ENCODE results near the gene MED13L. TPM values are rescaled to one million over a fixed set of nuclear protein-coding genes. Genes with fewer than 3 reads are reported as not detected.

MED13L gene
- total and polyA plus RNA-seq, 2 of the 8 experiments (the other 6 are each of a cell fraction or from before 2014, with no cell fraction given) = 15.9 to 51.7 TPM

- H3K14ac ChIP-seq (ENCODE audit: insufficient read length) = no peak overlapping the region
- no peaks in the 10 kb centered on the region for H3K79me1 ChIP-seq (ENCODE audit: low read depth, low read length)
- no peaks in the 10 kb centered on the region for H3K27me3 ChIP-seq (replicated peaks in 1 of 4; ENCODE audit: control insufficient read depth in 3 of 4, extremely low read depth in 1 of 4, insufficient read depth in 3 of 4, low read length in 3 of 4)
- H3K79me2 ChIP-seq (ENCODE audit: control insufficient read depth in 1 of 2, insufficient read depth in 2 of 2, low read length in 2 of 2) = no peaks in the 10 kb centered on the region
- no peak overlapping the region for H3K4me3 ChIP-seq (ENCODE audit: extremely low read depth in 1 of 4, insufficient read depth in 2 of 4, low read depth in 3 of 4, low read length in 4 of 4)
- H2BK15ac ChIP-seq (ENCODE audit: low read length) = no peak overlapping the region
- no peaks in the 10 kb centered on the region for H4K20me1 ChIP-seq (replicated peaks in 1 of 2; ENCODE audit: control insufficient read depth in 1 of 2, insufficient read depth in 2 of 2, low read length in 2 of 2)
- no peaks in the 10 kb centered on the region for H3K36me3 ChIP-seq (ENCODE audit: control insufficient read depth in 2 of 4, insufficient read depth in 4 of 4, low read length in 3 of 4)
- no peak overlapping the region for H4K8ac ChIP-seq (ENCODE audit: extremely low read depth, insufficient read depth, low read length)
- H4K5ac ChIP-seq (ENCODE audit: insufficient read length, low read depth, low read length) = no peak overlapping the region
- 60% methylated on average over 1 of the region's 1 CpG; no CpG with 5 or more reads in 1 of the 2 experiments for WGBS, 2 experiments (ENCODE audit: extremely low coverage in 1 of 2, insufficient coverage in 1 of 2, insufficient read length in 1 of 2, insufficient replicate concordance in 2 of 2, low coverage in 1 of 2, low lambda C conversion rate in 2 of 2, missing lambda C conversion rate in 1 of 2)
- no peaks in the 10 kb centered on the region for H3K23me2 ChIP-seq (ENCODE audit: low read depth, low read length)
- no peak overlapping the region for H3K9ac ChIP-seq (replicated peaks in 1 of 4; ENCODE audit: extremely low read depth in 1 of 4, low read depth in 3 of 4, low read length in 3 of 4)
- H3K4me1 ChIP-seq (replicated peaks in 1 of 4; ENCODE audit: control insufficient read depth in 3 of 4, insufficient read depth in 4 of 4, low read length in 3 of 4) = no peaks in the 10 kb centered on the region
- H3K27ac ChIP-seq (ENCODE audit: low read depth, low read length) = no peak overlapping the region
- H3K23ac ChIP-seq (ENCODE audit: insufficient read length) = no peak overlapping the region
- H3K18ac ChIP-seq (ENCODE audit: extremely low read depth, low read length) = no peak overlapping the region
- TF ChIP-seq ATF3 (IDR thresholded peaks at IDR 0.05; ENCODE audit: insufficient read depth, low read depth, low read length) (no peak), SRF (IDR thresholded peaks at IDR 0.05; ENCODE audit: low read depth, low read length) (no peak), USF2 (IDR thresholded peaks at IDR 0.05; ENCODE audit: low read length) (0 out of 2 replicates have a peak, but pooled peaks have one; percentile 21)
- no peak overlapping the region for H2BK120ac ChIP-seq (replicated peaks; ENCODE audit: low read depth, low read length)
- H2BK12ac ChIP-seq (ENCODE audit: low read depth, low read length) = no peak overlapping the region
- H2AFZ ChIP-seq (ENCODE audit: low read length) = no peak overlapping the region
- H3K9me3 ChIP-seq (ENCODE audit: insufficient read depth in 2 of 2, low read depth in 1 of 2, low read length in 1 of 2) = no peaks in the 10 kb centered on the region
- DNase-seq (ENCODE audit: low read depth in 1 of 2, low spot score in 2 of 2) (no peak), FAIRE-seq (no peak)
- POLR2A ChIA-PET (ENCODE audit: partially characterized antibody) = no interaction called here
- no peak overlapping the region for H3K4ac ChIP-seq (replicated peaks; ENCODE audit: insufficient read length, low read depth, low read length)
- H4K91ac ChIP-seq (replicated peaks; ENCODE audit: insufficient read length, low read length) = no peak overlapping the region
- no peak overlapping the region for H2BK5ac ChIP-seq (ENCODE audit: low read depth, low read length)
- no peak overlapping the region for H2BK20ac ChIP-seq (ENCODE audit: low read length)
- no peak overlapping the region for H3K56ac ChIP-seq (replicated peaks; ENCODE audit: insufficient read length, low read depth, low read length)
- no peak overlapping the region for H2AK5ac ChIP-seq (ENCODE audit: low read depth, low read length)
- CTCF ChIA-PET (ENCODE audit: partially characterized antibody) = interaction anchor here (1.3 kb wide), 1 partner anchor 15 kb away, joined by 3 read pairs; no protein-coding TSS in a partner anchor
- no peak overlapping the region for H3K4me2 ChIP-seq (ENCODE audit: insufficient read depth in 1 of 2, low read depth in 2 of 2, low read length in 2 of 2)
Measured at GRCh38 chr12:115932066-115932465, 345.4 kb downstream of the MED13L start.
